HepG2 (cell line): ENCODE measurements around the gene DDR1. TPM values are rescaled to one million over a fixed set of nuclear protein-coding genes. Genes with fewer than 3 reads are reported as not detected.

ENCODE experiments used
- ATAC-seq: fragments of 200-7000 bp; cut with Tn5 transposase; 3 replicates; pipeline ENCODE4 v1.9.1; 2020; ENCODE audit warnings: mild to moderate bottlenecking, moderate library complexity
- BruUV-seq: library from RNA; stranded (reverse); fragments of 400-500 nt; replicated peaks from 2 replicates; lab custom pipeline; 2021; lab: Mats Ljungman, UMichigan
- CTCF ChIA-PET: fragments of 300-600 bp; formaldehyde crosslinking; extraction: SDS; loops from one replicate; lab custom pipeline; 2021; ENCODE audit warnings: low total read pairs, inconsistent platforms, low intra/inter-chr PET ratio; lab: Yijun Ruan, JAX
- POLR2A ChIA-PET: fragments of 350-600 bp; sonication (Branson Sonifier 250); formaldehyde crosslinking; loops from one replicate; lab custom pipeline; 2020; ENCODE audit warnings: antibody characterized with exemption, inconsistent platforms; lab: Yijun Ruan, JAX
- DNase-seq: peaks from one replicate; pipeline ENCODE4 v3.0.0-alpha.2; 2015; ENCODE audit warnings: low spot score
- FAIRE-seq: peaks from 3 replicates; lab custom pipeline; 2011; peaks lifted over from hg19 to GRCh38; lab: Jason Lieb, UNC
- H2AFZ ChIP-seq: one replicate; pipeline ENCODE4 v1.6.1; 2011; ENCODE audit warnings: low read length, inconsistent platforms
- H3K27ac ChIP-seq: fragments of 300-600 bp; 3 replicates; pipeline ENCODE4 v1.8.0; 2011; ENCODE audit warnings: mixed run types, mild to moderate bottlenecking, mixed read lengths, low read length, inconsistent platforms; ENCODE audit not compliant: insufficient read depth; ENCODE audit errors: extremely low read length
- H3K27me3 ChIP-seq, 2 experiments: fragments of 200-600 bp in 1 of 2; 2 replicates in 1 of 2; 3 replicates in 1 of 2; pipeline versions ENCODE4 v1.6.0 to v1.8.0; 2011; ENCODE audit warnings: low read length in 2 of 2, mild to moderate bottlenecking in 2 of 2, moderate library complexity in 2 of 2, inconsistent platforms in 1 of 2; ENCODE audit not compliant: insufficient read depth in 2 of 2, control insufficient read depth in 1 of 2
- H3K36me3 ChIP-seq, 2 experiments: fragments of 200-600 bp in 1 of 2; replicated peaks in 1 of 2; 2 replicates in 1 of 2; 3 replicates in 1 of 2; pipeline versions ENCODE4 v1.5.1 to v1.8.0; 2011; ENCODE audit warnings: low read length in 2 of 2, inconsistent platforms in 1 of 2; ENCODE audit not compliant: insufficient read depth in 2 of 2, control insufficient read depth in 1 of 2
- H3K4me1 ChIP-seq: 2 replicates; pipeline ENCODE4 v1.5.1; 2012; ENCODE audit warnings: low read length, inconsistent platforms; ENCODE audit not compliant: insufficient read depth
- H3K4me2 ChIP-seq: 2 replicates; pipeline ENCODE4 v1.6.0; 2011; ENCODE audit warnings: low read depth, low read length, inconsistent platforms
- H3K4me3 ChIP-seq, 3 experiments: fragments of 200-600 bp in 1 of 3; sonication (generic), shearing (Covaris generic) in 1 of 3; replicated peaks in 1 of 3; 2 replicates each; pipeline ENCODE4 v1.5.1; 2011 to 2016; ENCODE audit warnings: low read length in 3 of 3, inconsistent platforms in 2 of 3, low read depth in 2 of 3, mild to moderate bottlenecking in 2 of 3, control low read depth in 1 of 3, mixed read lengths in 1 of 3; ENCODE audit not compliant: insufficient read depth in 1 of 3
- H3K79me2 ChIP-seq: one replicate; pipeline ENCODE4 v1.6.1; 2011; ENCODE audit warnings: low read length, inconsistent platforms; ENCODE audit not compliant: insufficient read depth
- H3K9ac ChIP-seq: 2 replicates; pipeline ENCODE4 v1.6.0; 2011; ENCODE audit warnings: mild to moderate bottlenecking, low read depth, low read length, inconsistent platforms; ENCODE audit not compliant: insufficient read depth
- H3K9me3 ChIP-seq: 2 replicates; pipeline ENCODE4 v1.5.1; 2012; ENCODE audit warnings: mild to moderate bottlenecking, low read length
- H4K20me1 ChIP-seq: 2 replicates; pipeline ENCODE4 v1.6.0; 2011; ENCODE audit warnings: inconsistent platforms, mild to moderate bottlenecking, low read length, moderate library complexity; ENCODE audit not compliant: insufficient read depth
- CHD4 ChIP-seq: fragments of 200-600 bp; sonication (generic); IDR thresholded peaks from 2 replicates; pipeline ENCODE4 v1.7.0; 2017; ENCODE audit warnings: mild to moderate bottlenecking, low read length, borderline replicate concordance
- GABPA ChIP-seq, 2 experiments: IDR thresholded peaks; 2 replicates each; pipeline ENCODE4 v1.6.1; 2011 to 2016; ENCODE audit warnings: low read depth in 2 of 2, low read length in 1 of 2, missing biosample characterization in 1 of 2, missing genetic modification characterization in 1 of 2
- MAZ ChIP-seq, 2 experiments: sonication (generic) in 1 of 2; formaldehyde crosslinking in 1 of 2; IDR thresholded peaks; 2 replicates each; pipeline versions ENCODE4 v1.5.0 to v1.6.1; 2012 to 2020; ENCODE audit warnings: low read depth in 2 of 2, mild to moderate bottlenecking in 2 of 2, borderline replicate concordance in 1 of 2, improper control_type of control experiment in 1 of 2, low read length in 1 of 2, missing genetic modification reagents in 1 of 2, moderate library complexity in 1 of 2
- NR2F6 ChIP-seq, 2 experiments: IDR thresholded peaks; 2 replicates each; pipeline ENCODE4 v1.6.1; 2016; ENCODE audit warnings: antibody characterized with exemption in 1 of 2, mild to moderate bottlenecking in 1 of 2
- PLRG1 ChIP-seq: fragments of 450-650 bp; conservative IDR thresholded peaks from 2 replicates; pipeline ENCODE4 v1.6.1; 2016
- ZNF644 ChIP-seq: IDR thresholded peaks from 2 replicates; pipeline ENCODE4 v1.6.1; 2016; ENCODE audit warnings: low read depth
- whole genome bisulfite sequencing: methylation state at CpG from one replicate; pipeline ENCODE4 v1.1.6; 2017; ENCODE audit warnings: low lambda C conversion rate; 5-methylcytosine and 5-hydroxymethylcytosine counted together
- in situ Hi-C: cut with HindIII; loops from 2 replicates; pipeline ENCODE4 v1.10.0; 2017; ENCODE audit warnings: low pct_unique_long_range_greater_than_20kb; ENCODE audit not compliant: extremely low pct_ligation_motif_present
- intact Hi-C: fragments of 100-400 bp; cut with micrococcal nuclease; formaldehyde crosslinking; loops from one replicate; pipeline ENCODE4 v1.10.0; 2022; ENCODE audit not compliant: unreplicated experiment
- polyA plus RNA-seq, 8 experiments: library from polyadenylated mRNA; depleted of rRNA in 3 of 8; stranded (reverse) in 7 of 8; unstranded in 1 of 8; fragments of >200 nt; fragmentation: Illumina TruSeq in 4 of 8; extraction: Trizol in 4 of 8; gene quantifications; 2 replicates each; pipeline versions ENCODE4 v1.2.1 to v1.2.3, GENCODE V29; 2011 to 2016; ENCODE audit warnings: low read depth in 4 of 8, missing spikeins in 1 of 8, mixed read lengths in 1 of 8; ENCODE audit not compliant: insufficient read depth in 1 of 8
- total RNA-seq, 5 experiments: library from RNA; depleted of rRNA; stranded (reverse); fragments of >200 nt; fragmentation: Illumina TruSeq; extraction: Trizol; gene quantifications; 2 replicates each; pipeline ENCODE4 v1.2.3, GENCODE V29; 2016; ENCODE audit warnings: low read depth in 1 of 5
- TF ChIP-seq, protein P1 (sequence below): sonication (generic); formaldehyde crosslinking; IDR thresholded peaks from 2 replicates; pipeline ENCODE4 v1.8.0; 2022; ENCODE audit warnings: mild to moderate bottlenecking, missing genetic modification reagents, moderate library complexity

DDR1 gene
- total and polyA plus RNA-seq, 2 of the 13 experiments (the other 11 are each of a cell fraction or from before 2014, with no cell fraction given): 16.7 to 20.2 TPM

DNA sequence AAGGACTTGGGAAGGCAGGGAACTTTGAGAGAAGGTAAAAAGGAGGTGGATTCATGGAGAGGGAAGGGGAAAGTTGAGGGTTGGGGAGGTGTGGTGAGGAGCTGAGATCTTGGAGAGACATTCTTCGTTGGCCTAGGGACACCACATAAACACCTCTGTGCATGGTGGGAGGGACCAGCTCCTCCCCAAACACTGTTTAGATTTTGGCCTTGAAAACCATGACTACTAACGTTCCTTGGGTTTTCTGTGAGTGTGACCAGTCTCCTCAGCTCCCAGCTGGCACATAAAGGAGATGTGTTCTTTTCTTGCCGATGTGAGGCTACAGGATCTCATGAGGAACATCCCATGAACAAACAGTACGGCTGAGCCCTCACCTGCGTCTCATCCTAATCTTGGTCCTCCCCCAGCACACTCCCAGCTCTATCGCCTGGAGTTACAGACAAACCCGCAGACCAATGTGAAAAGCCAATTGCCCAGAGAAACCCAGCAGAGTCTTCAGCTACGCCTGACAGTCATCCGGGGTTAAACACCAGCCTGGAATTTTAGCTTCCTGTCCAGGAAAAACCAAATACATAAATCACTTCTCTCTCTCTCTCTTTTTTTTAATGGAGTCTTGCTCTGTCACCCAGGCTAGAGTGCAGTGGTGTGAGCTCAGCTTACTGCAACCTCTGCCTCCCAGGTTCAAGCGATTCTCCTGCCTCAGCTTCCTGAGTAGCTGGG is 22.0 kb upstream of the DDR1 start:
- no peak for TF ChIP-seq MAZ (IDR thresholded peaks at IDR 0.05; ENCODE audit: borderline replicate concordance, low read depth, low read length)
- 0 out of 2 replicates have a peak, but pooled peaks have one; percentile 33 for TF ChIP-seq MAZ (CRISPR knock-in tag; IDR thresholded peaks at IDR 0.05; ENCODE audit: low read depth)
- TF ChIP-seq GABPA (IDR thresholded peaks at IDR 0.05; ENCODE audit: low read depth, low read length): no peak
- no peak for TF ChIP-seq GABPA (CRISPR knock-in tag; IDR thresholded peaks at IDR 0.05; ENCODE audit: low read depth)
- TF ChIP-seq ZNF644 (CRISPR knock-in tag): no peak
- TF ChIP-seq, protein P1, sequence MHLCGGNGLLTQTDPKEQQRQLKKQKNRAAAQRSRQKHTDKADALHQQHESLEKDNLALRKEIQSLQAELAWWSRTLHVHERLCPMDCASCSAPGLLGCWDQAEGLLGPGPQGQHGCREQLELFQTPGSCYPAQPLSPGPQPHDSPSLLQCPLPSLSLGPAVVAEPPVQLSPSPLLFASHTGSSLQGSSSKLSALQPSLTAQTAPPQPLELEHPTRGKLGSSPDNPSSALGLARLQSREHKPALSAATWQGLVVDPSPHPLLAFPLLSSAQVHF: no peak
- no peak for TF ChIP-seq PLRG1
- no peak for TF ChIP-seq CHD4
- TF ChIP-seq NR2F6 (IDR thresholded peaks at IDR 0.05): no peak
- TF ChIP-seq NR2F6 (CRISPR knock-in tag; IDR thresholded peaks at IDR 0.05): no peak
- intact Hi-C loops: no loop called here
- no peak for FAIRE-seq
- peak; percentile 31; the same call in 1 of the 3 replicates for ATAC-seq
- in situ Hi-C loops: no loop called here
- Histone ChIP-seq H3K4me1 (peaks cover 24% of the 10 kb centered on the region), H3K4me2 (peak overlapping the region; percentile 6; the same call in 1 of the 2 replicates), H3K4me3 (no peak overlapping the region), H3K36me3 (no peaks in the 10 kb centered on the region), H3K27me3 (peaks cover 0 to 25% of the 10 kb centered on the region in 2 experiments; a peak in 3 of 5 replicates), H4K20me1 (no peaks in the 10 kb centered on the region), H3K9ac (no peak overlapping the region), H3K9me3 (peaks cover 13% of the 10 kb centered on the region), H3K79me2 (no peaks in the 10 kb centered on the region), H3K27ac (no peak overlapping the region), H2AFZ (no peak overlapping the region)
- DNase-seq: no peak
- WGBS: 62% methylated on average over 10 of the region's 10 CpGs
- ChIA-PET CTCF (no interaction called here), POLR2A (interaction anchor here (1.1 kb wide), 1 partner anchor 52 kb away, joined by 3 read pairs; the partner anchor contains the start of gene VARS2)
- no TSS peak for BruUV-seq
